ENCODE results near the gene ANKRD7. TPM values are rescaled to one million over a fixed set of nuclear protein-coding genes. Genes with fewer than 3 reads are reported as not detected.

Gene ANKRD7
- total RNA-seq, 1 donor, result 0.86 TPM

DNA sequence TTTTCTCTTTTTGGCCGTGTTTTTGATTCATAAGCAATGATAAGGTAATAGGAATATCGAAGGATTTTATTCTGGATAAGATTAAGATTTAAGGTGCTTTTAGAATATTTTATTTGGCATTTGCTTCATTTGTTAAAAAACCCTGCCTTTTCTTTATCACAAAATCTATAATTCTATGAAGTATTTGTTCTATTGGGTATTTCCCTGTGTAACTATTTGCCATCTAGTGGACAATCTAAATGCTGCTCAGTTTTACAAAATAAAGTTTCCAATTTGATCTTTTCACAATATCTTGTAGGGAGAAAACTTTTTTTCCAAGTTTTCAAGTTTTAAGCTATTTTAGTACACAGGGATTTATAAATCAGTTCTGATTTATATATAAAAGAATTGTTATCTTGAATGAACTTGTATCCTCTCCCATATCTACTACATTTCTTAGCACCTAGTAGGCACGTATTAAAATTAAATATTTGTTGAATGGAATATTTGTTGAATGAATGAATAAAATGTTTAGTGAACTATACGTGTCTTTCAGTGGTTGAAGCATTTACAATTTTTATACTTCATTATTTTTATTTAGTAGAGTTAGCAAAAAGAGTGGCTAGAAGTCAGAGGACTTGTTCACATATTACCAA lies 26.5 kb downstream of the ANKRD7 start:
- no peak for DNase-seq (ENCODE audit: low read depth)
- TF ChIP-seq, protein P1, sequence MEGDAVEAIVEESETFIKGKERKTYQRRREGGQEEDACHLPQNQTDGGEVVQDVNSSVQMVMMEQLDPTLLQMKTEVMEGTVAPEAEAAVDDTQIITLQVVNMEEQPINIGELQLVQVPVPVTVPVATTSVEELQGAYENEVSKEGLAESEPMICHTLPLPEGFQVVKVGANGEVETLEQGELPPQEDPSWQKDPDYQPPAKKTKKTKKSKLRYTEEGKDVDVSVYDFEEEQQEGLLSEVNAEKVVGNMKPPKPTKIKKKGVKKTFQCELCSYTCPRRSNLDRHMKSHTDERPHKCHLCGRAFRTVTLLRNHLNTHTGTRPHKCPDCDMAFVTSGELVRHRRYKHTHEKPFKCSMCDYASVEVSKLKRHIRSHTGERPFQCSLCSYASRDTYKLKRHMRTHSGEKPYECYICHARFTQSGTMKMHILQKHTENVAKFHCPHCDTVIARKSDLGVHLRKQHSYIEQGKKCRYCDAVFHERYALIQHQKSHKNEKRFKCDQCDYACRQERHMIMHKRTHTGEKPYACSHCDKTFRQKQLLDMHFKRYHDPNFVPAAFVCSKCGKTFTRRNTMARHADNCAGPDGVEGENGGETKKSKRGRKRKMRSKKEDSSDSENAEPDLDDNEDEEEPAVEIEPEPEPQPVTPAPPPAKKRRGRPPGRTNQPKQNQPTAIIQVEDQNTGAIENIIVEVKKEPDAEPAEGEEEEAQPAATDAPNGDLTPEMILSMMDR (IDR thresholded peaks at IDR 0.05; ENCODE audit: insufficient read depth, low read depth, low read length), result peak; percentile 37

DNA sequence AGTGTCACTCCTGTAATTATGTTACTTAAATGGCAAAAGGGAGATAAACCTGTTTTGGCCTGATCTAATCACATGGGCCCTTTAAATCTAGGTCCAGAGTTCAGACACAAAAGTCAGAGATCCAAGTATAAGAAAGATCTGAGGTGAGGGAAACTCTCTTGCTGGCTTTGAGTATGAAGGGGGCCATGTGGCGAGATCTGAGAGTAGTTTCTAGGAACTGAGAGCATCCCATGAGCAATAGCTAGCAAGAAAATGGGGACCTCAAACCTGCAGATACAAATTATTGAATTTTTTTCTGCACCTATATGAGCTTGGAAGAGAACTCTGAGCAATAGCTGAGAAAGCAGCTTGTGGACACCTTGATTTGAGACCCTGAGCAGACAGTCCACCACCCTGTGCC lies 27.6 kb downstream of the ANKRD7 start:
- no peak overlapping the region for H3K4me3 ChIP-seq (ENCODE audit: low read depth, low read length)
- DNase-seq (ENCODE audit: low read depth), result no peak
- TF ChIP-seq, protein P1 (IDR thresholded peaks at IDR 0.05; ENCODE audit: insufficient read depth, low read depth, low read length), result no peak

More for the DNA sequence above, 26.5 kb downstream of the ANKRD7 start:
- no peak overlapping the region for H3K4me3 ChIP-seq (ENCODE audit: low read depth, low read length)

DNA sequence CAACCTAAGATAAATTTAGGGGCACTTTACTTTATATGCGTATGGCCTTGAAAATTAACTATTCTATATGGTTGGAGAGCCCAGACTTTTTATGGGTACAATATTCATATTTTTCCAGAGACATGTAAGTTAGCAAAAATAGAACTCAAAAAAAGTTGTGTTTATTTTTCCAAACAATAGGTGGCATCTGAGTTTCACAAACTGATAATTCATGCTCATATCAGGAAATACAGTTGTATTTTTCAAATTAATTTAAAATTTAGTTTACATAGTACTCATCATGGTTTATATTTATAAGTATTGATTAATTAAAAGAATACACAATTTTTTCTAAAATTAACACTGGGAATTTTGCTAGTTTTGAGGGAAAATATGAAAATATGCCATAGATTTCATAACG lies 34.6 kb downstream of the ANKRD7 start:
- TF ChIP-seq, protein P1 (IDR thresholded peaks at IDR 0.05; ENCODE audit: insufficient read depth, low read depth, low read length), result no peak
- no peak for DNase-seq (ENCODE audit: low read depth)
- H3K4me3 ChIP-seq (ENCODE audit: low read depth, low read length), result no peak overlapping the region

DNA sequence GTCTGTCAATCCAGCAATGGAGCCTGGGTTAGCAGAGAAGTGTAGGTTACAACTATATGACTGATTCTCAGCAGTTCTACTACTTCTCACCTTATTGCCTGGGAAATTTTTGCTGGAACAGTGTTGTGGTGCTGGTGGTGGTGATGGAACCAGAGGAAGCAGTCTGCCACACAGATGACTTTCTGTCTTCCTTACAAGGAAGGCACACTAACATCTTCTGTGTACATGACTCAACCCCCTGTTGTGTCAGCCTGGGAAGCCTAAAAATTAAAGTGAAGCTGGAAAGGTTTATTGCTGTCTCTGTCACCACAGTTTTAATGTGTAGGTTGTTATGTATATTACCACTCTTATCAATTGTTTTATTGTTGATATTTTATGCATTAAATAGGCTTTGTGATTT lies 40.3 kb downstream of the ANKRD7 start:
- TF ChIP-seq, protein P1 (IDR thresholded peaks at IDR 0.05; ENCODE audit: insufficient read depth, low read depth, low read length), result no peak

GRCh38 chr7:118280319-118281012 lies 56.0 kb downstream of the ANKRD7 start:
- H3K4me3 ChIP-seq (ENCODE audit: low read depth, low read length), result no peak overlapping the region
- DNase-seq (ENCODE audit: low read depth), result no peak
- TF ChIP-seq, protein P1 (IDR thresholded peaks at IDR 0.05; ENCODE audit: insufficient read depth, low read depth, low read length), result no peak

More for the DNA sequence above, 40.3 kb downstream of the ANKRD7 start:
- no peak for DNase-seq (ENCODE audit: low read depth)
- no peak overlapping the region for H3K4me3 ChIP-seq (ENCODE audit: low read depth, low read length)

DNA sequence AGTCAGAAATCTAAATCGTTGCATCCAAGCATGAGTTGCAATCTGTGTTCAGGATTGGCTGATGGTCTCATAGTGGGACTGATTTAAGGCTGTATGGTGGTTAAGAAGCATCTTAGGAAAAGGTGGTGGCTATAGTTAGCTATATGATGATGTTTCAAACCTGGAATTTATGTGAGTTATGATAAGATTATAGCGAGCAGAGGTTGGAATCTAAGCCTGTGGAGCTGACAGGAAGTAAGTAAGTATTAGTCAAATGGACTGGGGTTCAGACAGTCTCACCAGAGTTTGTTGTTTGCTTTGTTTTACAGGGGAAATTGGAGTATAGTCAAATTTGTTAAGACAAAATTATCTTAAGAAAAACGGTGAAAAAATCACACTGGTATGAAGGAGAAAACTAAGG lies 56.7 kb downstream of the ANKRD7 start:
- no peak overlapping the region for H3K4me3 ChIP-seq (ENCODE audit: low read depth, low read length)
- DNase-seq (ENCODE audit: low read depth), result no peak
- TF ChIP-seq, protein P1 (IDR thresholded peaks at IDR 0.05; ENCODE audit: insufficient read depth, low read depth, low read length), result no peak

All from fibroblast of villous mesenchyme (primary cell).